Gastrocnemius medialis (tissue), 4 donors: ENCODE results near the gene PDSS2.

ENCODE experiments used
- CTCF ChIP-seq, 5 experiments: fragments of 450-650 bp in 3 of 5; fragments of 200-600 bp in 2 of 5; sonication (generic) in 2 of 5; IDR thresholded peaks in 4 of 5; conservative IDR thresholded peaks in 1 of 5; 1 replicate in 4 of 5; 2 replicates in 1 of 5; pipeline ENCODE4 v1.5.1; 2016 to 2019; ENCODE audit warnings: antibody characterized with exemption in 5 of 5, mild to moderate bottlenecking in 3 of 5, moderate library complexity in 3 of 5
- POLR2A ChIP-seq, 2 donors: fragments of 450-650 bp; IDR thresholded peaks; one replicate each; pipeline ENCODE4 v1.6.1; 2017; ENCODE audit warnings: antibody characterized with exemption in 2 of 2, mild to moderate bottlenecking in 2 of 2, moderate library complexity in 2 of 2

DNA sequence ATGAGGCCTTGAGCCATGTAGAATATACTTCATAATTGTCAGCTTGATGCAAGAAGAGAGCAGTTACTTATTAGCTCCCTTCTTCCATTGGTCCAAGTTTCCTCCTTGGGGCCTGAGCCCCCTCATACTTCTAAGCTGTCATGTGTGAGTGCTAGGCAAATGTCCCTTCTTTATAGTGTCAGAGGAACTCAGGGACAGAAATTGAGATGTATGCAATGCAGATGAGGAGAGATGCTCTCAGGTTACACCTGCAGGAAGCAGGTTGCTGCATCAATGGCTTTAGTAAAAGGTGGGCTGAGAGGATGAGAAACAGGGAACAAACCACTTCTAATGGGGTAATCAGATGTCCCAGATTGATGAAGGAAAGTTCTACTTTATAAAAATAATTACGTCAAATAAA, 6.7 kb upstream of the PDSS2 start:
- TF ChIP-seq POLR2A (IDR thresholded peaks at IDR 0.05) (no peak), CTCF (IDR thresholded peaks at IDR 0.05 in 4 of 5, conservative IDR thresholded peaks at IDR 0.05 in 1 of 5) (no peak)
